ENCODE data around the gene SRSF1.
"Not testable (repeated sequence)": the region's sequence is repeated elsewhere in the genome, so short reads cannot be mapped to it uniquely, and the experiment has no call there.

SRSF1 gene

DNA sequence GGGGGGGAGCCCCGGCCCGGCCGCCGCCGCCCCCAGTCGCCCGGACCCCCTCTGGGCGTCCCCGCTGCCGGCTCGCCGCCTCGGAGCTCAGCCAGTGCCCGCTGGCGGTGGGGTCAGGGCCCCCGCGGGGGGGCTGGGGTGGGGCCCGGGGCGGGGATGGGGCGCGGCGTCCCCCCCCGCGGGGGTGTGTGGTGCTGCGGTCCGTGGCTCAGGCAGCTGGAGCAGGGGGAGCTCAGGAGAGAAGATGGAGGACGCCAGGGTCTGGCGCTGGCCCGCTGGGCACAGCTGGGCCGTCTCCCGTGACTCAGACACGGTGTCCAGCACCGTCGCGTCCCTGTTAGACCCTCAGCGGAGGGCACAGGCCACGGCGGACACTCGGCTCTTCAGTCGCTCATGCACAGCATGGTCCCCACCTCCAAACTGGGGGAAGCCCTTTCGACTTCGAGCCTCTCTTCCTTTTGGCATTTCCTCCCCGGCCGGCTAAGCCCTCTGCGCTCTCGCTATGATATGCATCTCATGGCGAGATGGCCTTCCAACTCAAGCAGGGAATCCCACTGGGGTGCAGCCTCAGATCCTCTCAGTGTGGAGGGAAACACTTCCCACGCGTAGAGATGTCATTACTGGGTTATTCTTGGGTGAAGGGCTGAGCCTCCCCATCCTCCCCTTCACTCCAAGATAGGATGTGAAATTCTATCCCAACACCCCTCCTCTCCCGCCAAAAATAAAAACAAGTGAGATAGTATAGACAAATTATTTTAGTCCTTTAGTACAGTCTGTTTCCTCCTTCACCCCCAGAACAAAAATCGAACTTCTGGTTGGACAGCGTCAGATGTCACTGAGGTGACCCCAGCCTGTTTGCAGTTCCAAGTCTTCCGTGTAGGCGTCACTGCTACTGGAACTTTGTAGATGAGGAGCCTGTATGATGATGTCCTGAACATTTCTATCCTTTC is 18.5 kb downstream of the SRSF1 start:
- DNase-seq, result no peak

DNA sequence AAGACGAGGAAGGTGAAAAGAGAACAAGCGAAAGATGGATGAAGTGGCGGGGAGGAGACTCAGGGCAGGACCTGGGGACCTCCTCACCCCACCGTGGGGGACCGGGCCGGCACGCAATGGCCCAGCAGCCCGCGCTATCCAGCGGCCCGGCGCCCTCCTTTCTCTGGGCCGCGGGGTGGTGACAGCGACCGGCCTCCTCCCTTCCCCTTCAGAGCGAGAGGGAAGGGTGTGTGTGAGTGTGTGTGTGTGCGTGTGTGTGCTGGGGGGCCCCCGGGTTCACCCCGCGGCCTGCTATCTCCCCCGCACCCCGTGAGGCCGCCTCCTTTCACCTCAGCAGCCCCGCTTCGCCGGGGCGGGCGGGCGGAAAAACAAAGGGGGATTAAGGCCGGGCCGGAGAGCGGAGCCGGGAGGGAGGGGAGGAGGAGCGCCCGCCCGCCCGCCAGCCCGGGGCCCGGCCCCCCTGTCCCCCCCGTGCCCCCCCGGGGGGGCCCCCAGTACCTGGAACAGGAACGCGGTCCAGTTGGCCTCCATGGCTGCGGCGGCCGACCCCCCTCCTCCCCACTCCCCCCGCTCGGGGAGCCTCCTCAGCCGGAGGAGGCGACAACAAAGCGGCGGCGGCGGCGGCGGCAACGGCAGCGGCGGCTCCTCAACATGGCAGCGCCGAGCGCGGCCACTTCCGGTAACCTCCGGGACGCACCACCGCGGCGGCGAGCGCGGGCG is 19.3 kb downstream of the SRSF1 start, which contains the start of gene VEZF1:
TSS of gene VEZF1 (minus strand) at position 674 of the 720 bp plus-strand sequence. CDS start at position 531, 143 bp downstream.
- DNase-seq, result peak; percentile 39

- DNase-seq, result peak; percentile 66
These were observed 20.0 kb downstream of the SRSF1 start for GRCh38 chr17:57986841-57987580.

GRCh38 chr17:57985675-57985974 is 21.4 kb downstream of the SRSF1 start:
- no peak for DNase-seq

GRCh38 chr17:57984936-57985674 is 21.9 kb downstream of the SRSF1 start:
- DNase-seq, result no peak

DNA sequence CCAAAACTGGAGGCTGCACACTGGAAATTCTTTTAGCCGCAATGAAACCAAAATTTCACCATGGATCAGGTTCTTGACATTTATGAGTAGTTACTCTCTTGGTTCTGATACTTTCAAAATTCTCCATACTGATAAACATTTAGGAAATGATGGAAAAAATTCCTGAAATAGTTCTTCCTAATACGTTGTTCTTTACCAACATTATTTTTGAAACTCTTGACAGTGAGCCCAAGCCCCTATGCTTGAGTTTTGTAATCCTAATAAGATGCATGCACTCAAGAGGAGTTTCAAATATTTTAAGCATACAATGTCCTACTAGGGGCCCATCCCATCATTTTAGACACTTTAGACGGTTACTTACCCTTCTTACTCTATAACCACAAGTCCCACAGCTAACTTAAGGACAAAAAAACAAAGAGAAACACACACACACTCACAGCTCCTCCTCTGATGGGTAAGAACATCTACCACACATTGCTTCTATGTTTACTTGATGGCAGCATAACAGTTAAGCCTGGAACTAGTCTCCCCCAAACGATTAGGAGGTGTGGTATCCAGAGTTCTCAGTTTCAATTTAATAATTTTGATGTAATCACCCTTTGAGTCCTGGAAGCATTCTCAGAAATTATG is 22.7 kb downstream of the SRSF1 start:
- no peak for DNase-seq

GRCh38 chr17:57983446-57983845 is 23.6 kb downstream of the SRSF1 start:
- DNase-seq, result no peak

- DNase-seq, result no peak
These were observed 24.4 kb downstream of the SRSF1 start for GRCh38 chr17:57982452-57983170.

DNA sequence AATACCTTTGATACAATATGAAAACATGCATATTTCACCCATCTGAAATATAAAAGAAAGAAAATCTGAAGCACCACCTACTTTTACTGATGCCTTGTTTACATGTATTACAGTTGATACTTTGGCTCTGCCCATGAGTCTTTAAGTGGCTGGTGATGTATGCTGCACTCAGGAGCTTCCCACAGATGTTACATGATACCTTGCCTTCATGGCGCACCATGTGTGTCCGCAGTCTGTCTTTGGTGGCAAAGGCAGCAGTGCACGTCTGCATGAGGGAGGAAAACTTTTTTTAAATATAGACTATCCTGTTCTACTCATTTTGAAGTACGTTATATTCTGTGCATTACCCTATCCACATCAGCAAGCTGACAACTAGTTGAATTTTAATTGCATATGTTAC is 26.5 kb downstream of the SRSF1 start:
- DNase-seq, result no peak

DNA sequence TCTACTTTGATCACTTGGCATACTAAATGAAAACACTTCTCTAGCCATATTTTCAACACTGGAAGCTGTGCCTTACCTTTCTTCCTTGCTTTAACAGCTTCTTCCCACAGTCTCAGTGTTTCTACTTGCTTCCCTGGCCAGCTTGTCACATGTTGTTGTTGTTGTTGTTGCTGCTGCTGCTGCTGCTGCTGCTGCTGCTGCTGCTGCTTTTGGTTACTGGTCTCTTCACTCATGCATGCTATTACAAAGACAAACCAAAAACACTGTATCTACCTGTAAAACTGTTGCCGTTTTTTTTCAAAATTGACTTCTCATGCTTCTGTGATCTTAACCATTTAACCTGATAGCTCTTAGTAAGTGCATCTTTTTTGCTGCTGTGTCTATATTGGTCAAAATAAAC is 28.0 kb downstream of the SRSF1 start:
- no peak for DNase-seq

GRCh38 chr17:57976594-57976993 is 30.5 kb downstream of the SRSF1 start:
- no peak for DNase-seq

- no peak for DNase-seq
These were observed 32.0 kb downstream of the SRSF1 start for GRCh38 chr17:57975044-57975443.

GRCh38 chr17:57974053-57974824 is 32.8 kb downstream of the SRSF1 start:
- not testable (repeated sequence) for DNase-seq

- DNase-seq, result no peak
These were observed 34.9 kb downstream of the SRSF1 start for GRCh38 chr17:57972151-57972550.

DNA sequence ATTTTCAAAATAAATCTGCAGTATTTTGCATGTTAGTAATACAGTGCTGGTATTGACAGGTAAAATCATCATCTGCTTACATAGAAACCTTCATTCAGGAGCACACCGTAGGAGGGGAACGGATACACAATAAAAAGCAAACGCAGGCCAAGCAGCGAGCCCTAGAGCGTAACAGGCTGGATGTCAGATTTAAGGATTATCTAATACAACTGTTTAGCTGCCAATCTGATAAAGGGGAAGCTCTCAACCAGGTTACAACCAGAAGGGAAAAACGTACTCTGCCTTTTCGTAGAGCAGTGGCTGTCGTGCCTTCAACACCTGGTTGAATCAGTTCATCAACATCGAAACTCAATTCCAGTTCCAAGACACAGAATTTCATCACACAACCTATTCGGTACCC is 35.5 kb downstream of the SRSF1 start:
- no peak for DNase-seq

- DNase-seq, result no peak
These were observed 36.3 kb downstream of the SRSF1 start for GRCh38 chr17:57970710-57971109.

DNA sequence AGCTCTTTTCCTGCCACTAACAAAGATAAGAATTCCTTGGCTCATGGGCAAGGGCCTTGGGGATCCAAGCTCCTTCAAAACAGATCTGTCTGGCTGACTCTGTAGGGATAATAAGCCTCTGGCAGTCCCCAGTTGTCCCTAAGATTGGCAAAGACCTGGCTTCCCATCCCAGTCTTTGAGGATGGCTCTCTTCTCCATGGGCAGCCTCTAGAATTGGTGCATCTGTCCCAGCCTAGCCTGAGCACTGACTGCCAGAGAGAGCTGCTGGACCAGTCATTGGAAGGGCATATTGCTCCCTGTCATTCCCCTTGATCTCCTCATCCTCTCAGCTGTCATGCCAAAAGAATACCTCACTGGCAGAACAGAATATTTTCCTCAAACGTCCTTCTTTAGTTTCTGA is 38.6 kb downstream of the SRSF1 start:
- DNase-seq, result no peak

DNA sequence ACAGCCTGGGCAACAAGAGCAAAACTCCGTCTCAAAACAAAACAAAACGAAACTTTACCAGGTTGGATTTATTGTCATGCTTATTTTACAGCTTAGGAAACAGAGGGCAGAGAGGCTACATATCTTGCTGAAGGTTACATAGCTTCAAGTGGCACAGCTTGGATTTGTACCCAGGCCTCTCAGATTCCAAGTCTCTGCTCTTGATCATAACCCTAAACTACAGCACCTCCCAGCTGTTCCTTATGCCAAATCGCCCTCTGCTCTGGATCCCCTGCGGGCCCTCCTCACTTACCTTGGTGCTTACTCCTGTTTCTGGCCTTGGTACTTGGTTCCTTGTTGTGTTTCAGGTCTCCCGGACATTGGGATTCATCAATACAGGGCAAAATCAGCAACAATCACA is 40.2 kb downstream of the SRSF1 start:
- DNase-seq, result no peak

DNA sequence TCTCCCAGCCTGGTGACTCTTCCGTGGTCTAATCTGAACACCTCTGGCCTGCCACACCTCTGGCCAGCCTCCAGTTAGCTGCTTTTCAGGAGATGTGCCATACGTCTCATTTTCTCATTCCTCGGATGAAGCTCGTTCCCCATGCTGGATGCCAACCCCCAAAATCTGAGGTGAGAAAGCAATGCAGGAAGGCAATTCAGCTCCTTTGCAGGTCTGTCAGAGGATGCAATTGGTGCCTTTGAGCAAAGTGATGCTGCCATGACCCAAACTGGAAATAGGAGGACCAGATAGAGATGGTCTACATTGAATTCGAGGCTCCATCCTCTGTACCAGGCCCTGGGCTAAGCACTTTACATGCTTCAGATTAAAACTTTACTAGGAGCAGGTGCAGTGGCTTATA is 40.8 kb downstream of the SRSF1 start:
- no peak for DNase-seq

- no peak for DNase-seq
These were observed 41.4 kb downstream of the SRSF1 start for GRCh38 chr17:57965521-57966160.

All from amniotic stem cell (primary cell).